Measurements from ENCODE around the gene ANKRD60.

ANKRD60 gene, protein sequence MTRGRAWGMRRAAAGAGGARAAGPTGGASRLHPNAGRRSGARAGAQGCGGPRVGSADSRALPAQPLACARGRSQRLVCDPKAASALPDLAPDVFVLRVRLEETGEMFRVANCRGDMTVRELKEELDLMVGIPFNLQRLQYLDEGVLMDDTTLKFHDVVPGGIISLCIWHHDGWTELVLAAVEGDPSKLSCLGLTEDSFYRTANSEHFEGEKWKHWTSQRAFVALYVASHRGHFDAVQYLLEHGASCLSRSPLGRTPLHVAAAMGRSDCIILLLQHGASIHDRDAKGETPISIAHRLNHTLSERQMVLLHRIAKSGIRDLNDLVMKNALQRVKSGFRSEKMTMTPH

DNA sequence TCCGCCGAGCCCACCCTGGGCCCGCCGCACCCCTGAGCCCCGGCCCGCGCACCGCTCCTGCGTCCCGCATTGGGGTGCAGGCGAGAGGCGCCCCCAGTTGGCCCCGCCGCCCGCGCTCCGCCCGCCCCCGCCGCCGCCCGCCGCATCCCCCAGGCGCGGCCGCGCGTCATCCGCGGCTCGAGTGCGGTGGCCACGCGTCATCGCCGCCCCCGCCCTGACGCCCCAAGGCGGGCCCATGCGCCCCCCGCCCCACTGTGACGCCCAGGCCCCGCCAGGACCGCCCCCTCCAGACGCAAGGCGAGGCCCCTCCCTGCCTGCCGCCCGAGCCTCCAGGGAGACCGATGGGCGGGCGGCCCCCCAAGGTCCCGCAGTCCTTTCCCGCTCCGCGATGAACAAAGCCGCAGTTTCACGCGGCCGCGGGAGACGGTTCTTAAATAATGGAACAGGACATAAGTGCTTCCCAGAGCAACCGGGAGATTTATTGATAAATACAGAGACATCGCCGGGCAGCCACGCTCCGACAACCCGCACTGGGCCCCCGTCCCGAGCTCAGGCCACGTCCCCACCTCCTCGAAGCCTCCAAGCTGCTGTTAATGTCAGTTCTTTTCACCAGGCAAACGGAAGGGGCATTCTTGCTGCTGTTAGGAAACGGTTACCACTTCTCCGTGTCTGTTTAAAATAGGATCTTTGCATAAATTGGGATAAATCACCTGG lies at the start of gene ANKRD60:
Gene ANKRD60 (minus strand): TSS at position 170 of the 714 bp plus-strand sequence. CDS start 0 bp downstream, at position 170.
- no peak for DNase-seq (ENCODE audit: low read depth in 2 of 2)

DNA sequence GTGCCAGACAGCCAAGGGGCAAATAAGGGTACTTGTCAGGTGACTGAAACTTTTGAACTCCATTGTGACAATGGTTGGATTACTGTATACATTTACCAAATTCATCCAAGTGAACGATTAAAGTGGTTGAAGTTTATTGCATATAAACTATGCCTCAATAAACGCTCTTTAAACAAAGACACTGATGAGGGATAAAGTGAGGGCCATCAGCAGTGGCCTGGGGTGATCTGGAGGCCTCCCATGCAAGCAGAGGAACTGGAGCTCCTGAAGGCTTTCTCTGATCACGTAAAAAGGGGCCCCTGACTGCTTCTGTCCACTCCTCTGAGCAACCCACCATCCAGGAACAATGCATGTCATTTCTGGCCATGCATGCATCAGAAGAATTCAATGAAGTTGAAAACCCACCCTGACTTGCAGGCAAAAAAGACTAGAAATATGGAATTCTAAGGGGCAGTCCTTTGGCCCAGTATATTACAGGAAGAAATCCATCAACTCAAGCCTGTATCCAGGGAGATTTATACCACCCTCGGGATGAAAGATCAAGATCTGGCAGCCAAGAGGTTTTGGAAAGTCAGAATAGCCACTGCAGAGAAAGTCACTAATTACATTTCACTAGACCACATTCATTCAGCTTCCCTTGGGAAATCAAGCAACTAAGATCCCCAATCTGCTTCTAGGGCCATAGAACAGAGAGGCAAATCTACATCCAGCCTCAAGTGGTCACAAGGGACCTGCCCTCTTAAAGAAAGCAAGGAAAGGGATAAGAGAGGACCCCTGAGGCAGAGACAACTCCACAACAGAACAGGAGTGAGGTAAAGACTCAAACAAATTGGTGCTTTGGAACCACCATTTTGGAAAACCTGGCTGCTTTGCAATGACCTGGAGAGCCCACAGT lies 49.4 kb upstream of the ANKRD60 start:
- no peak for DNase-seq (ENCODE audit: low read depth in 2 of 2)

DNA sequence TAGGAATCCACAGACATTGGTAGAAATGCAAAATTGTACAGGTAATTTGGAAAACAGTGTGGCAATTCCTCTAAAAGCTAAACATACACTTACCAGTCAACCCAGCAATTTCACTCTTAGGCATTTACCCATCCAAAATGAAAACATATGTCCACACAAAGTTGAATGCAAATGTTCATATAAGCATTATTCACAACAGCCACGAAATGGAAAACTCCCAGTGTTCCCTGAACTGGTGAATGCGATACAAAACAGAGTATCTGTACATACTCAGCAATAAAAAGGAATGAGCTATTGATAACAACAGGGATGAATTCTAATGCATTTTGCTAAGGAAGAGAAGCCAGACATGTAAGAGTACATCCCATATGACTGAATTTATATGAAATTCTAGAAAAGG lies 48.7 kb upstream of the ANKRD60 start:
- no peak for DNase-seq (ENCODE audit: low read depth in 2 of 2)

DNA sequence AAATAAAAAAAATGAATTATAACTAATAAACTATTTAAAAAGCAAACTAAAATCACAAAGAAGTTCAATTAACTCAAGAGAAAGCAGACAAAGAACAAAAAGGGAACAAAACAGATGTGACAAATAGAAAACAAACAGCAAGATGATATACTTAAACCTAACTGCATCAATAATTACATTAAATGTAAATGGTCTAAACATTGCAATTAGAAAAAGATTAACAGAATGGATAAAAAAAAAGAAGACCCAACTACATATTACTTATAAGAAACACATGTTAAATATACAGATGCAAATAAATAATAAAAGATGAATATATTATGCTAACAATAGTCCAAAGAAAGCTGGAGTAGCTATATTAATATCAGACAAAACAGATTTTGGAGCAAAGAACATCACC lies 45.9 kb upstream of the ANKRD60 start:
- no peak for DNase-seq (ENCODE audit: low read depth in 2 of 2)

DNA sequence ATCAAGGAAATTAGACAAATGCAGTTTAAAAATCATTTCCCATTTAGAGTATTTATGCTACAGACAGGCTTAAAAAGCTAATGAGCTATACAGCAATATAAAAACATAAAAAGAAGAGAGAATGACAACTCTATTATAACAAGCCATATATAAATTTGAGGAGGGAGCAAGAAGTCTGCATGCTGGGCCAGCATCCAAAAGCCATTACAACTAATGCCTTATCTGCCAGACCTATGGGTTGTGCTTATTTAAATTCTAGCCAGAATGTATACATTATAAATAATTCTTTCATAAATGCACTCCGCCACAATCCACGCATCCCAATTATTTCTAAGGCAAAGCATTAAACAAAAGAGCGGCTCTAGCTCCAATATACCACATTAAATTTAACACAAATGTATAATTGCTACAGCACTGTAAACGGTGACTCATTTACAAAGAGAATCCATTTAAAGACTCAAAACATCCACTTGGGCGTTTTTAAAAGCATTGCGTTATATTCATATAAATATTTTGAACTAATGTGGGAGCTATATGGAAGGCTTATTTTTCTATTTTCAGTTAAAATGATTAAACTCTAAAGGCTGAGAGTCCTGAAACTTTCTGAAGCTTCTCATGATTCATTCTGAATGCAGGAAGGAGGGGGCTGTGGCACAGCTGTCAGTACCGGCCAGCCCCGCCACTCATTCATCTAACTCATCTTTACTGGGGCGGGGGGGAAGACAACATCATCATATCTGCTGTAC lies 43.3 kb upstream of the ANKRD60 start:
- no peak for DNase-seq (ENCODE audit: low read depth in 2 of 2)

DNA sequence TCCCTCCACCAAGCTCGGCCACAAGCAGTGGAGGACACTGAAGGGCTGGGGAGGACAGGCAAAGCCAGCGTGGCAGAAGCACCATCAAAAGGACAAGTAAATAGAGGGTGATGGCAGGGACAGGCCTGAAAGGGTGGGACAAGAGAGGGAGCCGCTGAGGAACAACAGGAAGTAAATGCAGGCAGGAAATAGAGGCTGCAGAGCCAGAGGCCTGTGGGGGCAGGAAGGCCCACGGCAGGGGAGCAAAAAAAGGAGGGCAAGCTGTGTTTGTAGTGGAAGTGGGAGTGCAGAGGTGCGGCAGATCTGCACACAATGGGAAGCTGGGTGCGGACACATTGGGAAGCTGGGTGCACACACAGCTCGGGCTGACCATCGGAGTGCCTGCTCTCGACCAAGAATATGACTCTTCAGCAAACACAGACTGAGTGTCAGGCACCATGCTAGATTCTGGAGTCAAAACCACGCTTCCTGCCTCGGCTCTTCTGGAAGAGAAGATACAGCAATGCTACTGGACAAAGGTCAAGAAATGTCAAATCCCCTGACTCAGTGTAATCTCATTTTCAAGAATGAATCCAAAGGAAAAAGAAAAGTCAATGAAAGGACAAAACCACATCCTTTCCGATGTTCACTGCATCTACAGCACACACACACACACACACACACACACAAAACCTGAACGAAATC lies 40.6 kb upstream of the ANKRD60 start:
- no peak for DNase-seq (ENCODE audit: low read depth in 2 of 2)

DNA sequence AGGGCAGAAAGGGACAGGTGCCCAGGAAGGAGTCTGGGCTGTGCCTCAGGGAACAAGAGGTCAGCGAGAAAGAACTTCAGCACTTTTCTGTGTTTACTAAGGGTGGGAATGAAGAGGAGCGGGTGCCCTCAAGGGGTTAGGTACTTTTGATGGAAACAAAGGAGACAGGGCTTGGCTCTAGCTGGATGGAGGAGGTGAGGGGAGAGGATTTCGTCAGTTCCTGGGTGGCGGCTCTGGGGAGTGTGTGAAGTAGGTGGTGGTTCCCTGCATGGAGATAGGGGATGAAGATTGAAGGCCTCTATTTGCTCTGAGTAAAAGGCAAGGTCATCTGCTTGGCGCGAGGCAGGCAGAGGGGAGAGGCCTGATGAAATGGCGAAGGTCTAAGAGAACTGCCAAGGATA lies 40.0 kb upstream of the ANKRD60 start:
- DNase-seq (ENCODE audit: low read depth in 2 of 2): no peak

DNA sequence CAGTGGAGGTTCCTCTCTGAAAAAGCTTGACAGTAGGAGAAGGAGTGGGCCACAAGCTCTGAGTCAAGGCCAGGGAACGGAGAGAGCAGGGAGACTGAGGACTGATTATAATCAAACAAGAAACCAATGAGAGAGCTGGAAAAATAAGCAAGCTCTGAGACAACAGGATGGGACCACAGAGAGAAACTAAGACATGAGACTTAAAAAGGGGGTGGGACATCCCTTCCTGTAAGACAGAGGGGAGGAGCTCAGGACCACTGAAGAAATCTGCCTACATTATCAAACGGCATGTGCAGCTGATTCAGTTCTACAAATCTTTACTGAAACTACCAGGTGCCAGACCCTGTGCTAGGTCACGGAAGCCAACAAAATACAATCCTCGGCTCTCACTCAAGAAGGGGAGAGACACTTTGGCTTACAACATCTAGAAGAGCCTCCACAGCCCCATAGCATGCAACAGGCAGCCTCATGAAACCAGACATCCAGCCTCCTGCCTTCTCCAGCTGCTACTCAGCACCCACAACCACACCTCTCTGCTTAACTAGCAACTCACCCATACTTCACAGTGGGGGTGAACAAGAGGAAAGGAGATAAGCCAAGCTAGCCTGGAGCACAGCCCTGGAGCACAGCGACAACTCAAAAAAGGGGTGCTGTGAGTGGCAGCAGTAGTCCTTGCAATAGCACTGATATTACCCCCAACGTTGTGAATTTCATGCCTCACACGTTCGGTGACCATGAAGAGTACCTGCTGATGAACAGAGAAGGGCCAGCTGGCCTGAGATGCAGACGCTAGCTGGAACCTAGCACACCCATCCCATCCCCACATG lies 39.1 kb upstream of the ANKRD60 start:
- no peak for DNase-seq (ENCODE audit: low read depth in 2 of 2)

DNA sequence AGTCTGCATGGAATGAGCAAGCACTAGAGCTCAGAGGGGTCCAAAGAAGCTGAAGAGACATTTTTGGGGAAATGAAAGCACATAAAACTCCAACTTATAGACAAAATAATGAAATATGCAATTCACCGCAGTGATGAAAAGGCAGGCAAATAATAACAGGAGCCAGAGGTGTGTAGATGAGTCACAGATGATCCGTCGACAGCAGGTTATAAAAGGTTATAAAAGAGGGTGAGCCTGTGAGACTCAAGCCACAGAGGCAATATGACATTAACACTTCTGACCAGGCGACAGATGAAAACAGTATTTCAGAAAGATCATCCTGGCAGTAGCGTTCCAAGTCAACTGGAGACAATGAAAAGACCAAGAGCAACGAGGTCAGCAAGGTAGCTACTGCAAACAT lies 35.8 kb upstream of the ANKRD60 start:
- DNase-seq (ENCODE audit: low read depth in 2 of 2): no peak

DNA sequence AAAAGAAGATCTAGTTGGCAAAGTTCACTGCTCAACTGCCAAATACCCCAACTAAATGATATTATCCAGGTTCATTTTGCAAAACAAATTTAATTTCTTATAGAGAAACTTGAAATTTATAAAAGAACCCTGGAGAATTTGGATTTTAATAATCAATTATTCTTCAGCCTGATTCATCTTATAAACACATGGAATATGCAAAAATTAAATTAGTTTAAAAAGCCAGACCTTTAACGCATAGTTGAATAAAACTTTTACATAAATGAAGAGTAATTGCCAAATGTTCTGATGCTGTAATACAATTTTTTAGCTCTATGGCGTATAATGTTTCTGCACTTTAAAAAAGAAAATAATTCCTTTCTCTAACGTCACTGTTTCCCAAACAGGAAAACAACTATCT lies 33.2 kb upstream of the ANKRD60 start:
- no peak for DNase-seq (ENCODE audit: low read depth in 2 of 2)

DNA sequence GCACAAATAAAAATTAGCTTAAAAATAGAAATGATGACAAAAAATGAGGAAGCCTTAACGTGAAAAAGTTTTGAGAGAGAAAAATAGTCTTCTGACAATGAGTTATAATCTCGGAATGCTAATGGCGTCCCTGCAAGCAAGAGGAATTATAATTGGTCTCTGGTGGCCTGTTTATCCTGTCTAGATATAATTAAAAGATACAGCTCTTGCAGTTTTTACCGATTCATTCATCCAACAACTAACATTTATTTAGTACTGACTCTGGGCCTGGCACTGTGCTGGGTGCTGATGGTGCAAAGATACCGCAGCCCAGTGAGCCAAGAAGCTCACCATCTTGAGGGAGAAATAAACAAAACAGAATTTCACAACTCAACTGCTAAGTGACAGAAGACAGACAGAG lies 31.6 kb upstream of the ANKRD60 start:
- no peak for DNase-seq (ENCODE audit: low read depth in 2 of 2)

DNA sequence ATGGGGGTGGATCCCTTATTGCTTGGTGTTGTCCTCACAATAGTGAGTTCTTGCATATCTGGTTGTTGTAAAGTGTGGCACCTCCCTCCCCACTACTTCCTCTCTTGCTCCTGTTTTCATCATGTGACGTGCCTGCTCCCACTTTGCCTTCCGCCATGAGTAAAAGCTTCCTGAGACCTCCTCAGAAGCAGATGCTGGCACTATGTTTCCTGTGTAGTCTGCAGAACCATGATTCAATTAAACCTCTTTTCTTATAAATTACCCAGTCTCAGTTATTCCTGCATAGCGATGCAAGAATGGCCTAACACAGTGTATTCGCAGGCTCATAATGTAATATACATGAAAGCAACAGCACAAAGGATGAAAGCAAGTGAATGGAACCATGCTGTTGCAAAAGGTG lies 28.4 kb upstream of the ANKRD60 start:
- DNase-seq (ENCODE audit: low read depth in 2 of 2): no peak

DNA sequence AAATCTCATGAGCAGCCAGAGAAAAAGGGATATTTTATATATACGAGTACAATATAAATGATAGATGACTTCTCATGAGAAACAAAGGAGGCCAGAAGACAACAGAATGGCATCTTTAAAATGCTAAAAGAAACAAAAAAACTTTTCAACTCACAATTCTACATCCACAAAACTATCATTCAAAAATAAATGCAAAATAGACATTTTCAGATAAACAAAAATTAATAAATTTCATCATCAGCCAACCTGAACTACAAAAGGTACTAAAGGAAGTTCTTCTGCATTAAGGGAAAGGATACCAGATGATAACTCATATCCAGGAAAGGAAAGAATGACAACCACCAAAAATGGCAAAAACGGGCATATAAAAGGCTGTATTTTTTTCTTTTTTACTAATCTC lies 27.9 kb upstream of the ANKRD60 start:
- no peak for DNase-seq (ENCODE audit: low read depth in 2 of 2)

DNA sequence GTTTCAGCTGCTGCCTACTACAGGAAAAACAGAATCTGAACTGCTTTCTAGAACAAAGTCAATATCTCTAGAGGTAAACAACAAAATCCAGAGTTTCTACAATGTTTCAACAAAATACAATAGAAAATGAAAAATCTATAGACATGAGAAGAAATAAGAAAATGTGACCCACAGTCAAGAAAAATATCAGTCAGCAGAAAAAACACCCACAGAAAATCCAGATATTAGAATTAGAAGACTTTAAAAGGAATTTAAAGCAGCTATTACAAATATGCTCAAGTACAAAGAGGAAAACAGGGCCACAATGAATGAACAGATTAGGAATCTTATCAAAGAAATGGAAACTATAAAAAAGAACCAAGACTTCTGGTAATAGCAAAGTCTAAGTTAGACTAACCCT lies 26.4 kb upstream of the ANKRD60 start:
- no peak for DNase-seq (ENCODE audit: low read depth in 2 of 2)

DNA sequence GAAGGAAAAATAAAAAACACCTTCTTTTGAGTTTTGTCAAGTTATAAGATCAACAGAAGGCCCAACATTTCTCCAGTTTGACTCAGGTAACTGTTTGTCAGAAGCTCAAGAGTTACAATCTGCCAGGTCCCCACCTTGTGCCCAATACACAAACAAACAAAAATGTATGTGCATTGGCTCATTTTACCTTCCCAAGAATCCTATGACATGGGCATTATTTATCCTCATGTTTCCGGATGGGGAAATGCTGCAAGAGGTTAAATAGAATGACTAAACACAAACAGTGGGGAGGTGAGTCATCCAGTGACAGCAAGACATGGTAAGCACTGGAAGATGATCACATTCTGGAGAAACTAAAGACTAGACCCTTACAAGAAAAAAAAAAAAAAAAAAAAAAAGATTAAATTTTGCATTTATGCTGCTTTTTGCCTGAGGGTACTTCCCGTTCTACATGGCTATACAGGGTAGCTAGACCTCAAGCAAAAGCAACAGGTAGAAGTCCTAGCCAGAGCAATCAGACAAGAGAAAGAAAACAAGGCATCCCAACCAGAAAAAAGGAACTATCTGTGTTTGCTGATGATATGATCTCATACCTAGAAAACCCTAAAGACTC lies 23.6 kb upstream of the ANKRD60 start:
- DNase-seq (ENCODE audit: low read depth in 2 of 2): no peak

DNA sequence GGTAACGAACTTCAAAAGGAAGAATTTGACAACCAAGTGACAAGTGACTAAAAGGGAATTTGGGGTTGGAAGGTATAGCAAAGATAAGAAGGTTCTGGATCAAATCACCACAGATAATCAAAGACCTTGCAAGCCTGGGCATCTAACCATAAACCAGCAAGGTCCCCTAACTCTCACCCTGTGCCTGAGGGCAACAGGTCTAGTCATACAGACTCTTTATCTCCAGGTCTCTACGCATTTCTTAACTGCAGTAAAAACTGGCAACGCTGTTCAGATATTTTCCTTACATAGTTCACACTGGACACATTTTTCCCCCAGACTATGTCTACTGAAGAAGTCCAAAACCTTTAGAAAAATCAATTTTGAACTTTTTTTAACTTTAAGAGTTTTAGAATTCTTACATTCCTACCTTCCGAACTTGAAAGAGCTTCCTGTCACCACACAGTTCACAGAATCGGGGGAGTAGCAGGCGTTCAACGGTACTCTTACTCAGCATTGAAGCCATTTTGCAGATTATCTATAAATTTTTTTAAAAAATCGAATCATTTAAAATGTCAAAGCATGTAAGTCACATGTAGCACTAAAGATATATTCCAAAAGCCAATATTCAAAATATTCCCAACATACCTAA lies 23.0 kb upstream of the ANKRD60 start:
- no peak for DNase-seq (ENCODE audit: low read depth in 2 of 2)

DNA sequence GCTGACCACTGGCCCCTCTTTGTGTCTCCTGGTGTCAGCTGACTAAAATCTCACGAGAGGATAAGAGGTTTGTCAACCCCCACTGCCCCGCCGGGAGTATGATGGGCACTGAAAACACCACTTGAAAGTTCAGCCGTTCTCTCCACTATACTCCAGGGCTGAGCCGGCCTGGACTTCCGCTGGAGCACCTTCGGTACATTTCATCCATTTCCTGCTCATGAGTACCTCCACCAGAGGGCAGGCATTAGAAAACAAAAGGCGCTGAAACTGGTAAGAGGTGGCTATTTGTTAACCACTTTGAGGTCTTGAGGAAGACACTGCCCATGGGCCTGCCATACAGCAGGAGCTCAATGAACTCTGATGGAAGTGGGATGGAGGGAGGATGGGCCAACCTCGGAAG lies 17.9 kb upstream of the ANKRD60 start:
- no peak for DNase-seq (ENCODE audit: low read depth in 2 of 2)

DNA sequence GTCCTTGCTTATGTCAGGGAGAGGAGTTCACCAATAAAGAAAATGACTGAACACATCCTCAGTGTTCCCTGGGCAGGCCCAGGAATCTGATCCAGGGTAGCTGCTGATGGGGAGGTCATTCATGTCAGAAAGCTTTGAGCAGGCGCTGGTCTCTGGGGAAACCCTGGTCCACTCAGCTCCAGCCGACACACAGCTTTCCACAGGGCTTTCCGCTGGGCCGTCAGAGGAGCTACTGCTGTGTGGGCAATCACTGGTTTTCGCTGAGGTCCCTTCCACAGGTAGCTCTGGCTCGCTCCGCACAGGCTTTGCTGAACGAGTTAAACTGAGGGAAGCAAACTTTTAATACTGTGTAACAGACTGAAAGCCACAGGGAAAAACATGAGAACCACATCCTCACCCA lies 17.5 kb upstream of the ANKRD60 start:
- DNase-seq (ENCODE audit: low read depth in 2 of 2): no peak

DNA sequence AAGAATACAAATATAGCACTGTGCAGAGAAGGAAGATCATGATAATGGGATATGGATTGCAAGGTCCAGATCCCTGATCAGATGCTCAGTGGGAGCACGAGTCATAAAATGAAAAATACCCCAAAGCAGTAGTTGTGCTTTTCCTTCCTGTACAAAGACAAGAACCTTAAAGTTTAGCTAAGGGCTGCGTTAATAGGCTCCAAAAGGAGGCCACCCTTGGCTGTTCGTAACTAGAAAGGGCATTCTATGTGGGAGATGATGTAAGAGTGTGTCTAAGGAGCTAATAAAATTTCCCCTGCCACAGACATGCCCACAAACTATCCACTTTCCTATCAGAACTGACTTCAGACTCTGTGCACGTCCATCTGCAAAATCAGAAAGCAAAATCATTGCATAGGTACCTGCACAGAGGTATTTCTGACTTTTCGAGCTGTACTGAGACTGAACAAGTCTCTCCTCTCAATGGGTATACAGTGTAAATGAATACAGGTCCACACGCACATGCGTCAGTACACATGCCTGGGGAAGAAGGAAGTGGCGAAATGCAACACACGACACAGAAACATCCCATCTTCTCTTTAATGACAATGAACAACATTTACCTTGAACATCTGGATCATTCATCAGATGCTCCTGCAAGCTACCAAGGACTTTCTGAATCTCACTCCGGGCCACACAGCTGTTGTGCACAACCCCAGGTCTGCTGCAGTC lies 16.9 kb upstream of the ANKRD60 start:
- DNase-seq (ENCODE audit: low read depth in 2 of 2): no peak

Measured in stimulated activated CD8-positive, alpha-beta memory T cell treated with anti-CD3 and anti-CD28 coated beads, Interleukin-7, amount 100 ng/mL, for 1 hour (primary cell).